GM23338 (cell line): Measurements from ENCODE around the gene LOXHD1. TPM values are rescaled to one million over a fixed set of nuclear protein-coding genes. Genes with fewer than 3 reads are reported as not detected.

Source experiments
- ATAC-seq: fragments of 200-7000 bp; cut with Tn5 transposase; 3 replicates; pipeline ENCODE4 v1.9.1; 2020
- DNase-seq: peaks from one replicate; pipeline ENCODE4 v3.0.0-alpha.2; 2015; ENCODE audit warnings: low spot score
- H2AFZ ChIP-seq: fragments of 200-600 bp; sonication (generic); 2 replicates; pipeline ENCODE4 v1.8.0; 2016; ENCODE audit warnings: antibody characterized with exemption, mild to moderate bottlenecking, moderate library complexity
- H3F3A ChIP-seq: fragments of 200-600 bp; sonication (generic); replicated peaks from 2 replicates; pipeline ENCODE4 v1.8.0; 2017; ENCODE audit warnings: antibody characterized with exemption, mixed run types, low read depth
- H3K27ac ChIP-seq: fragments of 200-600 bp; sonication (generic); 2 replicates; pipeline ENCODE4 v1.6.1; 2016; ENCODE audit warnings: low read depth
- H3K27me3 ChIP-seq: fragments of 200-600 bp; sonication (generic); 2 replicates; pipeline ENCODE4 v1.8.0; 2016; ENCODE audit warnings: mild to moderate bottlenecking, mixed run types, moderate library complexity; ENCODE audit not compliant: insufficient read depth
- H3K36me3 ChIP-seq: fragments of 200-600 bp; sonication (generic); 2 replicates; pipeline ENCODE4 v1.8.0; 2016; ENCODE audit warnings: mild to moderate bottlenecking; ENCODE audit not compliant: insufficient read depth
- H3K4me1 ChIP-seq: fragments of 200-600 bp; sonication (generic); 2 replicates; pipeline ENCODE4 v1.8.0; 2016; ENCODE audit warnings: mild to moderate bottlenecking, moderate library complexity; ENCODE audit not compliant: insufficient read depth
- H3K4me2 ChIP-seq: fragments of 200-600 bp; sonication (generic); 2 replicates; pipeline ENCODE4 v1.7.1; 2017; ENCODE audit warnings: mixed run types
- H3K4me3 ChIP-seq: fragments of 200-600 bp; sonication (generic); 2 replicates; pipeline ENCODE4 v1.6.1; 2016; ENCODE audit warnings: mixed run types
- H3K79me2 ChIP-seq: fragments of 200-600 bp; sonication (generic); replicated peaks from 2 replicates; pipeline ENCODE4 v1.8.0; 2017; ENCODE audit warnings: mild to moderate bottlenecking; ENCODE audit not compliant: insufficient read depth
- H3K9me2 ChIP-seq: fragments of 200-600 bp; sonication (generic); 2 replicates; pipeline ENCODE4 v1.8.0; 2017; ENCODE audit not compliant: insufficient read depth
- H4K20me1 ChIP-seq: fragments of 200-600 bp; sonication (generic); replicated peaks from 2 replicates; pipeline ENCODE4 v1.8.0; 2017; ENCODE audit warnings: mild to moderate bottlenecking; ENCODE audit not compliant: insufficient read depth
- H3K27ac Mint-ChIP-seq: 2 replicates; pipeline ENCODE4 v1.8.0; 2020; ENCODE audit warnings: inconsistent platforms, mild to moderate bottlenecking, moderate library complexity, mixed read lengths
- H3K27me3 Mint-ChIP-seq: 3 replicates; pipeline ENCODE4 v1.8.0; 2022; ENCODE audit warnings: low read depth, mild to moderate bottlenecking, moderate library complexity, mixed read lengths, inconsistent platforms; ENCODE audit not compliant: insufficient read depth, poor library complexity
- H3K36me3 Mint-ChIP-seq: 3 replicates; pipeline ENCODE4 v1.8.0; 2021; ENCODE audit warnings: low read depth, mild to moderate bottlenecking, inconsistent platforms, moderate library complexity, mixed read lengths
- H3K4me1 Mint-ChIP-seq: 3 replicates; pipeline ENCODE4 v1.8.0; 2020; ENCODE audit warnings: mild to moderate bottlenecking, inconsistent platforms, mixed read lengths
- H3K4me3 Mint-ChIP-seq: 3 replicates; pipeline ENCODE4 v1.8.0; 2021; ENCODE audit warnings: moderate library complexity, mild to moderate bottlenecking, inconsistent platforms, mixed read lengths
- H3K9me3 Mint-ChIP-seq: 3 replicates; pipeline ENCODE4 v1.8.0; 2020; ENCODE audit warnings: moderate library complexity, mild to moderate bottlenecking, inconsistent platforms, mixed read lengths
- CTCF ChIP-seq, 2 experiments: fragments of 200-600 bp in 1 of 2; sonication (generic) in 1 of 2; conservative IDR thresholded peaks; 2 replicates each; pipeline versions ENCODE4 v1.5.1 to v1.6.1; 2016 to 2017; ENCODE audit warnings: antibody characterized with exemption in 2 of 2, low read depth in 2 of 2, mild to moderate bottlenecking in 2 of 2, moderate library complexity in 1 of 2
- ETS1 ChIP-seq: IDR thresholded peaks from 2 replicates; pipeline ENCODE4 v1.6.1; 2016; ENCODE audit warnings: antibody characterized with exemption
- EZH2 ChIP-seq: fragments of 200-600 bp; sonication (generic); IDR thresholded peaks from one replicate; pipeline ENCODE4 v1.8.0; 2017; ENCODE audit warnings: antibody characterized with exemption, mild to moderate bottlenecking, low read depth; ENCODE audit not compliant: unreplicated experiment
- EZH2phosphoT487 ChIP-seq: fragments of 200-600 bp; sonication (generic); IDR thresholded peaks from one replicate; pipeline ENCODE4 v1.8.1; 2018; ENCODE audit warnings: antibody characterized with exemption; ENCODE audit not compliant: unreplicated experiment
- JUNB ChIP-seq: IDR thresholded peaks from one replicate; pipeline ENCODE4 v1.6.1; 2016; ENCODE audit warnings: antibody characterized with exemption; ENCODE audit not compliant: unreplicated experiment
- NANOG ChIP-seq: IDR thresholded peaks from 2 replicates; pipeline ENCODE4 v1.6.1; 2016; ENCODE audit warnings: antibody characterized with exemption, borderline replicate concordance
- REST ChIP-seq: IDR thresholded peaks from one replicate; pipeline ENCODE4 v1.6.1; 2018; ENCODE audit warnings: antibody characterized with exemption; ENCODE audit not compliant: unreplicated experiment
- ZNF114 ChIP-seq: fragments of 250-450 bp; sonication (Bioruptor Pico); IDR thresholded peaks from 2 replicates; pipeline ENCODE4 v1.5.0; 2020; ENCODE audit warnings: mild to moderate bottlenecking, moderate library complexity
- ZNF331 ChIP-seq: fragments of 250-450 bp; sonication (Bioruptor Pico); IDR thresholded peaks from 2 replicates; pipeline ENCODE4 v1.5.0; 2020; ENCODE audit warnings: low read depth, mild to moderate bottlenecking, moderate library complexity
- polyA plus RNA-seq: library from polyadenylated mRNA; unstranded; fragments of >200 nt; fragmentation: Nextera tagmentation; extraction: Ambion mirVana; gene quantifications from 2 replicates; pipeline ENCODE4 v1.2.1, GENCODE V29; 2016
- total RNA-seq: library from RNA; depleted of rRNA; stranded (reverse); fragments of >200 nt; shearing (Covaris generic); gene quantifications from 2 replicates; pipeline ENCODE4 v1.2.3, GENCODE V29; 2014

The LOXHD1 gene
- total and polyA plus RNA-seq, 2 experiments from 2014 or later: 0.17 TPM; not detected in 1

- ATAC-seq (peak; percentile 82), DNase-seq (peak; percentile 78)
- H3K27ac Mint-ChIP-seq: no peak overlapping the region
- Histone ChIP-seq H4K20me1 (no peaks in the 10 kb centered on the region), H3F3A (no peaks in the 10 kb centered on the region), H3K79me2 (no peaks in the 10 kb centered on the region), H3K27ac (no peak overlapping the region), H3K4me1 (no peaks in the 10 kb centered on the region), H3K36me3 (no peaks in the 10 kb centered on the region), H2AFZ (no peak overlapping the region), H3K4me2 (no peak overlapping the region), H3K4me3 (no peak overlapping the region), H3K9me2 (no peaks in the 10 kb centered on the region), H3K27me3 (no peaks in the 10 kb centered on the region)
- no peaks in the 10 kb centered on the region for H3K36me3 Mint-ChIP-seq
- no peaks in the 10 kb centered on the region for H3K27me3 Mint-ChIP-seq
- TF ChIP-seq ETS1 (no peak), ZNF331 (CRISPR knock-in tag) (no peak), REST (peak; percentile 89), EZH2phosphoT487 (no peak), ZNF114 (CRISPR knock-in tag) (no peak)
- no peaks in the 10 kb centered on the region for H3K9me3 Mint-ChIP-seq
- no peak overlapping the region for H3K4me3 Mint-ChIP-seq
- peaks cover 2% of the 10 kb centered on the region; the same call in 2 of the 3 replicates for H3K4me1 Mint-ChIP-seq
Measured at GRCh38 chr18:46497129-46497528, 159.9 kb downstream of the LOXHD1 start.

GRCh38 chr18:46488471-46489213 is 168.4 kb downstream of the LOXHD1 start:
- no peaks in the 10 kb centered on the region; the same call in 2 of the 3 replicates for H3K4me1 Mint-ChIP-seq
- no peaks in the 10 kb centered on the region for H3F3A ChIP-seq
- H3K79me2 ChIP-seq: no peaks in the 10 kb centered on the region
- H3K36me3 Mint-ChIP-seq: no peaks in the 10 kb centered on the region
- peaks cover 3% of the 10 kb centered on the region for H3K27me3 Mint-ChIP-seq
- no peaks in the 10 kb centered on the region for H3K27me3 ChIP-seq
- no peaks in the 10 kb centered on the region for H3K9me3 Mint-ChIP-seq
- H3K27ac Mint-ChIP-seq: no peak overlapping the region
- no peaks in the 10 kb centered on the region for H4K20me1 ChIP-seq
- DNase-seq (no peak), ATAC-seq (no peak)
- no peak overlapping the region for H3K4me2 ChIP-seq
- no peak overlapping the region for H3K4me3 Mint-ChIP-seq
- no peak overlapping the region for H2AFZ ChIP-seq
- peaks cover 9% of the 10 kb centered on the region; the same call in 1 of the 2 replicates for H3K4me1 ChIP-seq
- H3K27ac ChIP-seq: no peak overlapping the region
- H3K36me3 ChIP-seq: no peaks in the 10 kb centered on the region
- 0 out of 2 replicates have a peak, but pooled peaks cover 5% of the 10 kb centered on the region for H3K9me2 ChIP-seq
- H3K4me3 ChIP-seq: no peak overlapping the region
- TF ChIP-seq ZNF331 (CRISPR knock-in tag) (no peak), CTCF (conservative IDR thresholded peaks at IDR 0.05; ENCODE audit: low read depth in 2 of 2) (no peak), JUNB (no peak), EZH2phosphoT487 (no peak), ETS1 (no peak), NANOG (no peak), EZH2 (no peak), ZNF114 (CRISPR knock-in tag) (no peak)
